Left hindlimb (tissue), 1 donor: ENCODE data around the gene ADIPOR2.

Experiments
- DNase-seq: peaks from one replicate; pipeline ENCODE4 v3.0.0-alpha.2; 2018

ADIPOR2 gene

DNA sequence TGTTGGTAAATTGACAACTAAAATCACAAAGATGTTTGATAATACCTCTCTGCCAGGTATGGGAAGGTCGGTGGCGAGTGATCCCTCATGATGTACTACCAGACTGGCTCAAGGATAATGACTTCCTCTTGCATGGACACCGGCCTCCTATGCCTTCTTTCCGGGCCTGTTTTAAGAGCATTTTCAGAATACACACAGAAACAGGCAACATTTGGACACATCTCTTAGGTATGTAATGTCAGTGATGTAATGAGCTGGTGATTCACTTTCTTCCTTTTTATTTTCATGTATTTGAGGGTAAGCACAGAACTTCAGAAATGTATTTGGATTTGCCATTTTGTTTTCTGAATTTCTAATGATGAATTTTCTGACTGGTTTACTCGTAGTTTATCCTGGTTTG is 86.9 kb downstream of the ADIPOR2 start:
- DNase-seq = no peak

DNA sequence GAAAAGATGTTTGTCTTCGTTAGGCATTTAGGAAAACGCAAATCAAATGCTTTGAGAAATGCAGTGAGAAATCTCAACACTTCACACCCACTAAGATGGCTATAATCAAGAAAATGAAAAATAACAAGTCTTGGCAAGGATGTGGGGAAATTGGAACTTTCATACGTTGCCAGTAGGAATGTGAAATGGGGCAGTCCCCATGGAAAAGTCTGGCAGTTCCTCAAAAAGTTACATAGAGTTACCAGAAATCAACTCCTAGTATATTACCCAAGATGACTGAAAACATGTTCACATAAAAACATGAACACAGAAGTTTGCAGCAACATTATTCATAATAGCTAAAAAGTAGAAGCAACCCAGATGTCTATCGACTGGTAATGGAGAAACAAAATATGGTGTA is 88.0 kb downstream of the ADIPOR2 start:
- no peak for DNase-seq

DNA sequence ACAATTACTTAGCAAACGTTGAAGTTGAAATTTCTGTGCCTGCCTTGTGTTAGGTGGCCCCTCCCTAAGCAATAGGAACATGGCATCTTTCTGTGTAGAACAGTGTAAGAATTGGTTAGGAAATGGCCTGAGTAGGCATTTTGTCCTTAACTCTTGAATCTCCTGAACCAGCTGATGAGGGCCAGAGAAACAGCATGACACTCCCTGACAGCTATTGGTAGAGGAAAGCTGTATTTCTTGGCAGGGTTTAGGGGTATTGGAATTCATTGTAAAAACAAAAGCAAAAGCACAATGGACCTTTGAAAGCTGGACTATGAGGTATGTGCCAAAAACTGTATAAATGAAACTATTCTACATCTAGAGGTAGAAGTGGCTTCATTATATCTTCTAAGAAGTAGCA is 88.9 kb downstream of the ADIPOR2 start:
- DNase-seq = no peak

DNA sequence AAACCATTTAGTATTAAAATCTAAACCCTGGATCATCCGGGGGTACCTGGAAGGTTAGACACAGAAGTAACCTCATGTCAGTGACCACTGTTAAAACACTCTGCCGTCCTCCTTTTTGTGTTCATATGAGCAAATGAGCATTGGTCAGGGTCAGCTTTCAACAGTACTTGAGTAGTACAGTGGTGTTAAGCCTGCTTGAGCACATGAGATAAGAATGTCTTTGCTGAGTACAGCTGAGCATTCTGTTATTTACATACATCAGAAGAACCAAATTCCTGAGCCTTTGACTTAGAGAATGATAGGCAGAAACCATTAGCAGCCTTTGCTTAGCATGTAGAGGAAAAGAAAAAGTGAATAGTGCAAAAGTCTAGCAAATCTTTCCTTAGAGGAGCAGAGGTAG is 90.9 kb downstream of the ADIPOR2 start:
- no peak for DNase-seq

DNA sequence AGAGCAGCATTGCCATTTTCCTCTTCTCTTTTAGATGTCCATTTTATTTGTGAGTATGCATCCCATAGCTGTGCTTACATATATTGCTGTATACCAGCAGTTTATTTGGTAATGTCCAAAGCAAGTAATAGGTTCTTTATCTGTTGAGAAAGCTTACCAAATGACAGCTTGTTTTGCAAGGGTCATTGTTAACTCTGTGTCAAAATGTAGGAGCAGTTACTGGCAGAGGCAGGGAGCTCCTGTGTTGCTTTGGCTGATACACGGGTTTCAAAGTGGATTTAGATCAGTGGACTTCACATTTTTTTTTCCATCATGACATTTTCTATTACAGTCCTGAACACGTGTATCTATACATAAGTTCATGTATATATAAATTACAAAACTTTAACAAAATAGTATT is 91.3 kb downstream of the ADIPOR2 start:
- DNase-seq = no peak

DNA sequence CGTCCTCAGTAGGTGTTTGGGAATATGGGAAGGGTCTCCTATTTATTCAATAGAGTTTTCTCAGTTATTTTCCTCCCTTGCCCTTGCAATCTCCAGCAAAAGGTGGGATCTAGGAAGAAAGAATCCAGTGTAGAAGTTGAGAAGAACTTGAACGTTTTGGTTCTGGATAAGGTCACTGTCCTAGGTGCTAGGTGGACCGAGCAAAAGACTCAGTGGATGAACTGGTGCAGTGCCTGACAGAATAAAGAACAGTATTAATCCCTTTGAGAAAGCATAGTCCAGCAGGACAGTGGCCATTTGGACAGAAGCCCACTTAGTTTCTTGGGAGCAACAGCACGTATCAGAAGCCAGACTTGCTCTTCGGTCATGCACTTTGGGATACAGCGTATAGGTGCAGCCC is 96.8 kb downstream of the ADIPOR2 start:
- no peak for DNase-seq

DNA sequence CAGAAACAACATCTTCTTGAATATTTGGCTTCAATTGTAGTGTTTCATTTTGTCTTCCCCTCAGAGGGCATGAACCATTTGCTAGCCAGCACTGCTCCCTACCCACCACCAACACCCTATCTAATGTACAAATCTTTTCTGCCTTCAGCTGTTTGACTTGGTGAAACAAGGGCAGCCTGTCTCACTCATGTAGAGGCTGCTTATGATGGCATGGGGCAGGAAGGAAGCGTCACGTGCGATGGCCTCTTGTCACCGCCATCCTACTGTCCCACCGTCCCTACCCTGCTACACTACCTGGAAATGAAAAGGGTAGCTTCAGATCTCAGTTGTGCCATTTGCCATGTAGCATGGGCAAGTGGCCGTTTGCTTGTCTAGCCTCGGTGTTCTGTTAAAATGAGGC is 99.6 kb downstream of the ADIPOR2 start:
- no peak for DNase-seq

DNA sequence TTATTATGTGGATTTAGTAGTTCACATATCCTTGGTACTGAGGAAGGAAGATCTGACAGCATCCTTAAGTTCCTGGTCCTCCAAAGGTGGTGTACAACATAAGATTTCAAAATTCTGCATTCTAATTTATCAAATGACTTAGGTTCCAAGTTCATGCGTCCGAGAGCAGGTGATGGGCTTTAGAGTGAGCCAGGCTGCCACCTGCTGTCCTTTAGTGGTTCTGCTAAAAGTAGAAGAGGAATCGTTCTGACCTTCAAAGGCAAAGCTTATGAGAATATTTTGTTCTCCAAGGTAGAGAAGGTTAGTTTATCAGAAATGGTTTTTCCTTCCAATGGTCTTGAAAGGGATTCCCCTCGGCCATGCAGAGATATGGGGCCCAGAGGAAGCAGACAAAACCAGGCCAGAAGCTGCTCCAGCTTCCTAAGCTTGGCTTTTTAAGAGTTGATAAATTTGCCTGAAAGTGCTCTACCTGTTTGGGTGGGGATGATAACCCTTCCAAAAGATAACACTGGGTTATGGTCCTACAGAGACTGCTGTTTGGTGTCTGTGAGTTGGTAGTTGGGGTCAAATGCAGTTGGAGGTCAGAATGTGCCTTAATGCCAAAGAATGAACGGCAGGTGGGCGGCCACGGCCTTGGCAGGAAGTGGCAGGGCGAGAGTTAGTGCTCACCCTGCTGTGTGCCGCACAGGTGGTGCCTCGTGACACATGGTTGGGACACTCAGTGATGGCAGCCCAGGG is 100.4 kb downstream of the ADIPOR2 start:
- no peak for DNase-seq

DNA sequence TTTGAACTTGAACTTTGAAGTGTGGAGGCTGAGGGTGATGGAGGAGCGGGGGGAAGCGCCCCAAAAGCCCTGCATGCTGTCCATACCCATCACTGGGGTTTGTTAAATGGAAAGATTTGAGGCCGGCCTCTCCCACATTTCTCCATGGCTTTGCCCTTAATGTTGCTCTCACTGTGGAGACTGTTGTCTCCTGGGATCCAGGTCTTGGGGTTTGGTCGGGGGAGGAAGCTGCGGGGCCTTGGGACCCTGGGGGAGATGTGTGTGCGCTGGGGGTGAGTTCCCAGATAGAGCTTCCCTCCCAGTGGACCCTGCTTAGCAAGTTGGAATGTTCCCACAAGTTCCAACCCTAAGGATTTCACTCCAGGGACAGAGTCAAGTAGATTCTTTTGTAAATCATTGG is 101.5 kb downstream of the ADIPOR2 start:
- DNase-seq = no peak

DNA sequence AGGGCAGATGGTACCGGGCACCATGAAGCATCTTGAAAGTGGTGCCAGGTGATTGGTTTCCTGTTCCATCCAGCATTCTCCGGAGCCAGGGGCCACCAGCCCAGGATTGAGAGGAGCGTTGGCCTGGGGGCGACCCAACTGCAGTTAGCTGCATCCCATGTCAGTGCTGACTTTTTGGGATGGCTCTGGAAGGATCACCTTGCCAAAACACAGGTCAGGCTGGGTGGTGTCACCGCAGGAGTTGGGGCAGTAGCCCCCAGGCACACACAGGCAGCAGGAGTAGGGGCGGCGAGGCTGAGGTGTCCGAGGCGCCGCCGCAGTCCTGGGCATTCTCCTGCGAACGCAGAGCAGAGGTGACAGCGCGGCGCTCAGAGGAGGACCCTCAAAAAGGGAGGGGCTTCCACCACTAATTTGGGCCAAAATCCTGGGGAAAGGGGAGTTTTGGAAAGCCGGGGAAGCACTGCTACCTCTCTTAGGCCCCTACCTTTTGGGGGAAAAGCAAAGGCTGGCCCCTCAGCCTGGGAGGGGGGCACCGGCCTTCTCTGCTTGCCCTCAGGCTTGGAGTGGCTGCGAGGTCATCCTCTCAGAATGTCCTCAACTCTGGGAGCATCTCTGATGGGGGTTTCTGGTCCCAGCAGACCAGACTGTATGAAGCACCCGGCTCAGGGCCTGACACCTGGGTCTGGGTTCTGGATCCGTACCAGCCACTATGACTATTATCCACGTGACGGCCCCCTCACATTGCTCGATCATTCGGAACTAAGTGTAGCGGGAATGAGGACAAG is 102.7 kb downstream of the ADIPOR2 start:
- no peak for DNase-seq

DNA sequence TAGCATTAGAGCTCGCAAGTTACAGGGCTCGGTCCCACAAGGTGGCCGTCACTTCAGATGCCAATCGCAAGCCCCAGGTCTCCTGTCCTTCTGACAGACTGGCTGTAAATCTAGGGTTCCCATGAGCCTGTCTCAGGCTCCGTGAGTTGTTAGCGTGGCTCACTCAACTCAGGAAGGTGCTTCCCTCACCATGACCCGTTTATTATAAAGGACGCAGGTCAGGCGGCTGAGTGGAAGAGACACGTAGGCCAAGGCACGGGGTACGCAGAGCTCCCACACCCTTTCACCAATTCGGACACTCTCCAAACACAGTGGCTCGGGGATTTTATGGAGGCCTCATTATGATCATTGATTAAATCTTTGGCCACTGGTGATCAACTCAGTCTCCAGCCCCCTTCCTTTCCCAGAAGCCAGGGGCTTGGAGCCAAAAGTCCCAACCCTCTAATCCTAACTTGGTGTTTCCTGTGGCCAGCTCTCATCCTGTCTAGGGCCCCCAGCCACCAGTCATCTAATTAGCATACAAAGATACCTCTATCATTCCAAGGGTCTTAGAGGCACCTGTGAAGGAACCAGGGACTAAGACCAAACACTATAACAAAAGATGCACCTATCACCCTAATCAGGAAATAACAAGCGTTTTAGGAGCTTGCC is 103.7 kb downstream of the ADIPOR2 start:
- no peak for DNase-seq

DNA sequence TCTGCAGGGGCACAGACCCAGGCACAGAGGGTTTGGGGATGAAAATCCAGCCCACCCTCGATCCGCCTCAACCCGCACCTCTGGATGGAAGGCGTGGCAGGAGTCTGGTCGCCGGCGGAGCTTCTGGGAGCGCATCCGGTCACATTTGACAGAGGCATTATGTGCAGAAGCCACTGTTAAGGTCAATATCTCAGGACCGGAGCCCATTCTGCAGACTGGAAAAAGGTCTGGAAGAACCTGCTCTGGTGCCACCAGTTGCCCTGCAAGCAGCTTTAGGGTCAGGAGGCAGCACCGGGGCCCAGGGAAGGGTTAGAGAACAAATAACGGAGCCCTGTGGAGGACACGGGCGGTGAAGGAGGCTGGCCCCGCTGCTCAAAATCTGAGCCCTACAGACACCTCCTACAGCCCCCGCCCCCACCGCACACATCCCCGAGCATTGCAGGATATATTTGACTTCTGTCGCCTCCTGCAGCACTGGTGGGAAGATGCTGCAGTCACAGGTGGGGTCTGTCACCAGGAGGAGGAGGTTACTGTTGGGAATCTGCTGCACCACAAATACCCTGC is 104.4 kb downstream of the ADIPOR2 start:
- DNase-seq = no peak

DNA sequence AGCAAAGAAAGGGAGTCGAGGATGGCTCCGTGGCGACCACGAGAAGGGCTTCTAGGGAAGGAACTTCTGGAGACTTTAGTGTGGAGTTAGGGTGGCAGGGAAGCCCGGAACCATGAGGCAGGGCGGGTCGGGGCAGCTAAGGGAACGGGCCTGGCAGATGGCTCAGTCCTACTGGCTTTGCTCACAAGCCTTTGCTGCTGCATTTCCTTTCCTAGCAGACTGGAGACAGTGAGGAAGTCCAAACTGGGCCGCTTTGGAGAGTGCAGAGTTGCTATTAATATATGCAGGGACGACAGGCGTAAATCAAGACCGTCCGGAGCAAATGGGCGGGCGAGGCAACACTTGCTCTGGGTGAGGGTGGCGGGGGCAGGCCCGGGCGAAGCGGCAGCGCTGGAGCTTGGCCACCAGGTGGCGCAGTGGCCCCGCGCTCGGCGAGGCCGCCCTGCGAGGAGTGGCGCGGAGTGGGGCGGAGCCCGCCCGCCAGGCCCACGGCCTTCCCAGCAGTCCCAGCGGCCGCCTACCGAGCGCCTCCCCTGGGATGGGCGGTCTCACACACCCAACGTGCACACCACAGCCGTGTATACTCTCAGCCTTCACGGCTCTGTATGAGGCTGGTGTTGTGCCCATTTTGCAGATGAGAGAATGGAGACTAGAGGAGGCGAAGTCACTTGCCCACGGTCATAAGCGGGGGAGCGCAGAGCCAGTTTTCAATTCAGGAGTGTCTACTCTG is 105.1 kb downstream of the ADIPOR2 start:
- DNase-seq = peak; percentile 92

DNA sequence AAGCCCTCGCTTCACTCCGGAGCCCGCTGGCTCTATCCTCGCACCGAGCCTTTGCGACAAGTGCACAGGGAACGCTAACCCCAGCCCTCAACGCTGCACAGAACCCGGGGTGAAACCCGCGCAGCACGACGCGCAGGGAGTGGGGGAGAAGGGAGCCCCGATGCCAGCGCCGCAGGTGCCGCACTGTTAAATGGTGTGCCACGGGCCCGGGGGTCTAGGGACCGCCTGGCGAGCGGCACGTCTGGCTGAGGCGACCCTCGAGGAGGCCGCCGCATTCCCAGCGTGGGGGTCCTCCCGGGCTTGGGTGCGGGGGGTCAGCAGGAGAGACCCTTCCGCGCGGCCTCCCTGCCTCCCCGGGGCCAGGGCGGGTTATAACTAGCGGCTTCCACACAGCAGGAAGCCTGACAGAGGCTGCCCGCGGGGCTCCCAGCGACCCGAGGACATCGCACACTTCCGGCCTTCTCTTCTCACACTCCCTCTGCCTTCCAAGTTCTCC is 105.7 kb downstream of the ADIPOR2 start:
- no peak for DNase-seq

DNA sequence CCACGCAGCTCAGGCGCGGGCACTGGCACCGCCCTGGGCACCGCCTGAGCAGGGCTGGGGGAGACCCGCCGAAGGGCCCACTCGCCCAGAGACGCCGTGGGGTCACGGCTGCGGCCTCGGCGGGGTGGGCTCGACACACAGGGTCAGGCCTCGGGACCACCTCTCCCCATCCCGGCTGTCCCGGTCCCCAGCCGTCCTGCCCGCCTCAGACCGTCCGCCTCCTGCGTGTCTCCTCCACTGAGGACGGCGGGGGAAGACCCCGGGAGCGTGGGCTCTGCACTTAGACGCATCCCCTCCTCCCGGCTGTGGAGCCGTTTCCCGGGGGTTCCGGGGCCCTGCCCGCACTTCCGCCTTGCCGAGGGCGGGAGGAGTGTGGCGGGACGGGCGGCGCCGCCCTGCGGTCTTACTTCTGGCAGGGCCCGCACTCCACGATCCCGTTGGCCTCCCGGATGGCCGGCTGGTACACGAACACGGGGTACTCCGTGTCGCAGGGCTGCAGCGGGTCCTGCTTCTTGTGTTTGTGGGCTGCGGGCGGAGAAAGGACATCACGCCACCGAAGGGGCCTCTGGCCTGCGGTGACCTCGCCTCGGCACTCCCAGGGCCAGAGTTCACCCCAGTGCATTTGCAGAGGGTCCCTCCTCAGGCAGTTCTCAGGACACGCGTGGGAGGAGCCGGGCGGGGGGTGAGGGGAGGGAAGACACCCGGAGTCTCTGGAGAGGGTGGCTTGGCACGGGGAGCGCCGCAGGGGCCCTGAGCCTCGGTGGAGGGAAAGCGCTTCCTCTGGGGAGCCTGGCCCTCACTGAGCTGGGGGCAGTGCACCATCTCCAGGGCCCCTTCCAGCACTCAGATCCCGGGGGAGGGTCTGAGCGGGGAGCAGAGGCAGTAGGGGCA is 106.4 kb downstream of the ADIPOR2 start:
- DNase-seq = peak; percentile 68

DNA sequence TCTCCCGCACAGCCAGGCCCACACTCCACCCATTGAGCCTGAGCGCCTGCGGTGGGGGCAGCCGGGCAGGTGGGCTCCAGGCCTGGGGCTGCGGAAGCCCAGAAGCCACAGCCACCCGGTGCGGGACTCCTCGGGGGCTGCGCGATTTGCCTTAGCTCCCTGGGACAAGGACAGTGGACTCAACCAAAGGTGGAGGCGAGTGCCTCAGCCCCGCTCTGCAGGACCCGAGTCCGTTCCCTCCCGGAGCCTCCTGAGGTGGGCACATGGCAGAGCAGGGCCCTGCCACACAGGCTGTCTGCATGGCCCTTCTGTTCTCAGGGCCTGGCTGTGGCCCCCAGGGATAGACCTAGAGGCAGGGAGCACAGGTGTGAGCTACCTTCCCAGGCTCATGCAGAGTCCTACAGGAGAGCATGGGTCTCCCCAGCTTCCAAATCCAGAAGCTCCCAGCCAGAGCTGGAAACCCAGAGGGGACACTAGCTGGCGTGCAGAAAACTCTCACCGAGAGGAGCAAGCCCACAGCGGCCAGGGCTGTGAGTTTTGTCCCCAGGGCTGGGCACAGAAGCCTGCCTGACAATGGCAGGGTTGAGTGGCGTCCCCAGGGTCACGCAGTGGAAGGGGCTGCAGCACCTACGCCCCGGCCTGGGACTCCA is 107.2 kb downstream of the ADIPOR2 start:
- DNase-seq = no peak

DNA sequence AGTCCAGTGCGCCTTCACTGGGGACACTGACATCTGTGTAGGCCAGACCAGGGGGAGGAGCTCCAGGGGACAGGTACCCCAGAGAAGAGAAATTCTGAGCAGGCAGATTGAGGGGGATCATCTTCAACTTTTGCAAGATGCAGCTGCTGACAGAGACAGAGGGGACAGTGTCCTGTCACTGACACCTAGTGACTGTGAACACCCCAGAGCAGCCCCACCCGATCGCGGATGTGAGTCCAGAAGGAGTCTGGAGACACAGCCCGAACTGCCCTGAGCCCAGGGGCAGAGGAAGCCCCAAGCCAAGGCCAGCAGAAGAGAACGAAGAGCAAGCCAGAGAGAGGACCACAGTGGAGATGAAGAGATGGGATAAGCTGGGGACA is 107.8 kb downstream of the ADIPOR2 start:
- no peak for DNase-seq

DNA sequence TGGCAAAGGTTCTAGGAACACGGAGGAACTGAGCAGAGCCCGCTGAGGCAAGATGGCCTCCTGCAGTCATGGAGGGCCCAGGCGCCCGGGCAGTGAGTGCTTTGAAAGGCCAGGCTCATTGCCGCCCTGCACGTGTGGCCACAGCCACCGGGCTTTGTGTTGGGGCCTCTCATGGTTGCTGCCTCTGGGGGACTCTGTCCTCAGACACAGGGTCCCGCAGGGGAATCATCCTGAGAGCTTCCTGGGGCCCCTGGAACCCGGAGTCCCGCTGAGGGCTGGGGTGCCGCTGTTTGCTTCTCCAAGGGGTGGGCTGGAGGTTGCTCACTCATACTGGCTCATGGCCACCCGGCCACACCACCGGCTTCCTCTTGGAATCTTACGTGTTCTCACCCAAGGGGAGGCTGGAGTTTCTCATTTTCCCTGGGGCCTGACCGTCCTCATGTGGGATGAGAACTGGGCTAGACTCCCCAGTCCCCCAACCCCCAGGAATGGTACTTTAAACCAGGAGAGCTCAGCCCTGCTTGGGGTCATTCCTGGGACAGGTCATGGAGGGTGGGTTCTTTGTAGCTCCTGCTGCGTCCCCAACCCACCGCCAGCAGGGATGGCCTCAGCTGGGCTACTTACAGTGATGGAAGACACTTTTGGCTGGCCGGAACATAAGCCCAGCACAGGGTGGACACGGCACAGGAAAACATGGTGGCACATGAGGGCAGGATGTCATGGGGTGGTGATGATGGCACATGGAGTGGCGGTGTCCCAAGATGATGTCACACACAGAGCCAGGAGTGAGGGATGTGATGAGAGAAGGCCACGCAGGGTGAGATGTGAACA is 108.4 kb downstream of the ADIPOR2 start:
- no peak for DNase-seq

DNA sequence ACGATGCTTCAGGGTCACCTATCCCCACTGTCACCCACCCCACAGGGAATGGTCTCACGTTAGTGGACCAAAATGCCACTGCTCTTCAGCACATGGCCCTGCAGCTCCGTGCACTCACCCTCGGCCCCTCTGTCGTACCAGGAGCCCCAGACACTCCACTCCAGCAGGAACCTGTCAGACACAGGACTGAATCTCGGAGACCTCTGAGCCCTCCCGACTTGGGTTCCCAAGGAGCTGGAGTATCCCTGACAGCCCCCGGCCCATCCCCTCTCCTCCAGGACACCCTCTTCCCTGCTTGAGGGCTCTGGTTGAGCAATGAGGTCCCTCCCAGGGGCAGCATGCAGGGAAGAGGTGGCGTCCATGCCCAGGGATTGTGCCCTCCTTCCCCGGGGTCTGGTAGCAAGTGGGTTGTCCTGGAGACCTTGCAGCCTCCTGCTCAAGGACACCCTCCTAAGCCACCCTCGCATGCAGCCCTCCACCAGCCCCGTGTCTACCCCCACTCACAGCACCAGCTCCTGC is 109.1 kb downstream of the ADIPOR2 start:
- DNase-seq = no peak
